Stomach (tissue), 4 donors: ENCODE measurements around the gene PHLDB3.

Experiments used
- POLR2A ChIP-seq, 4 donors: fragments of 450-650 bp; IDR thresholded peaks; one replicate each; pipeline ENCODE4 v1.6.1; 2016; ENCODE audit warnings: antibody characterized with exemption in 4 of 4, control low read depth in 2 of 4, mild to moderate bottlenecking in 1 of 4, moderate library complexity in 1 of 4
- TF ChIP-seq, protein P1 (sequence below), 7 experiments: fragments of 450-650 bp in 4 of 7; fragments of 200-600 bp in 3 of 7; sonication (generic) in 3 of 7; IDR thresholded peaks; one replicate each; pipeline ENCODE4 v1.5.1; 2016 to 2019; ENCODE audit warnings: antibody characterized with exemption in 7 of 7, control low read depth in 2 of 7, mild to moderate bottlenecking in 1 of 7

DNA sequence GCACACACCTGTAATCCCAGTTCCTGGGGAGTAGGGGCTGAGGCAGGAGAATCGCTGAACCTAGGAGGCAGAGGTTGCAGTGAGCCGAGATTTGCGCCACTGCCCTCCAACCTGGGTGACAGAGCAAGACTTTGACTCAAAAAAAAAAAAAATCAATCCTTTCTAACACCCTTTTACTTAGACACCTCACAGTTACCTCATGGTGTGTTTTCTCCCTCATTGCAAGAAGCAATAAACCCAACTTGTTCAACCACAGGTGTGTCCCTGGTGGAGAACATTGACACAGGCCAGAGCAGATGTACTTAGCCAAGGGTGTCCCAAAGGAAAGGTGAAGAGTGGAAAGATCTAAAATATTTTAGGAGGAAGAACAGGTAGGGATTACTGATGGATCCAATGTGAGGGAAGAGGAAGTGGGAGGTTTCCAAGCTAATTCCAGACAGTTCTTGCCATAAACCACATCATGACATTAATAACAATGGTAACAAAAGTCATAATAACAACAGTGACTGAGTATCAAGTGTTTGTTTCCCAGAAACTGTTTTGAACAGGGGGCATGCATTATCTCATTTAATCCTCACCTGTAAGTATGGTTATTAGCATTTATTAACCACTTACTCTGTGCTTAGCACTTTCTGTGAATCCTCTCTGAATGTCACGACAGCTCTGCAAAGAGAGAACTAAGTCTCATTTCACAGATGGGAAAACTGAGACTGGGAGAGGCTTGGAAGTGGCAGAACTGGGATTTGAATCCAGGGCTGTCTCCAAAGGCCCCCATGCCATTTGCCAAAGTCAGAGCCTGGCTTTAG is 36.0 kb downstream of the PHLDB3 start:
- TF ChIP-seq, protein P1, sequence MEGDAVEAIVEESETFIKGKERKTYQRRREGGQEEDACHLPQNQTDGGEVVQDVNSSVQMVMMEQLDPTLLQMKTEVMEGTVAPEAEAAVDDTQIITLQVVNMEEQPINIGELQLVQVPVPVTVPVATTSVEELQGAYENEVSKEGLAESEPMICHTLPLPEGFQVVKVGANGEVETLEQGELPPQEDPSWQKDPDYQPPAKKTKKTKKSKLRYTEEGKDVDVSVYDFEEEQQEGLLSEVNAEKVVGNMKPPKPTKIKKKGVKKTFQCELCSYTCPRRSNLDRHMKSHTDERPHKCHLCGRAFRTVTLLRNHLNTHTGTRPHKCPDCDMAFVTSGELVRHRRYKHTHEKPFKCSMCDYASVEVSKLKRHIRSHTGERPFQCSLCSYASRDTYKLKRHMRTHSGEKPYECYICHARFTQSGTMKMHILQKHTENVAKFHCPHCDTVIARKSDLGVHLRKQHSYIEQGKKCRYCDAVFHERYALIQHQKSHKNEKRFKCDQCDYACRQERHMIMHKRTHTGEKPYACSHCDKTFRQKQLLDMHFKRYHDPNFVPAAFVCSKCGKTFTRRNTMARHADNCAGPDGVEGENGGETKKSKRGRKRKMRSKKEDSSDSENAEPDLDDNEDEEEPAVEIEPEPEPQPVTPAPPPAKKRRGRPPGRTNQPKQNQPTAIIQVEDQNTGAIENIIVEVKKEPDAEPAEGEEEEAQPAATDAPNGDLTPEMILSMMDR (IDR thresholded peaks at IDR 0.05) = no peak
- TF ChIP-seq POLR2A (IDR thresholded peaks at IDR 0.05) = no peak
